ENCODE measurements around the gene TAS2R43.
"Not testable (repeated sequence)": the region's sequence is repeated elsewhere in the genome, so short reads cannot be mapped to it uniquely, and the experiment has no call there.

GRCh38 chr12:11049806-11050531 lies 42.1 kb downstream of the TAS2R43 start:
- TF ChIP-seq, protein P1, sequence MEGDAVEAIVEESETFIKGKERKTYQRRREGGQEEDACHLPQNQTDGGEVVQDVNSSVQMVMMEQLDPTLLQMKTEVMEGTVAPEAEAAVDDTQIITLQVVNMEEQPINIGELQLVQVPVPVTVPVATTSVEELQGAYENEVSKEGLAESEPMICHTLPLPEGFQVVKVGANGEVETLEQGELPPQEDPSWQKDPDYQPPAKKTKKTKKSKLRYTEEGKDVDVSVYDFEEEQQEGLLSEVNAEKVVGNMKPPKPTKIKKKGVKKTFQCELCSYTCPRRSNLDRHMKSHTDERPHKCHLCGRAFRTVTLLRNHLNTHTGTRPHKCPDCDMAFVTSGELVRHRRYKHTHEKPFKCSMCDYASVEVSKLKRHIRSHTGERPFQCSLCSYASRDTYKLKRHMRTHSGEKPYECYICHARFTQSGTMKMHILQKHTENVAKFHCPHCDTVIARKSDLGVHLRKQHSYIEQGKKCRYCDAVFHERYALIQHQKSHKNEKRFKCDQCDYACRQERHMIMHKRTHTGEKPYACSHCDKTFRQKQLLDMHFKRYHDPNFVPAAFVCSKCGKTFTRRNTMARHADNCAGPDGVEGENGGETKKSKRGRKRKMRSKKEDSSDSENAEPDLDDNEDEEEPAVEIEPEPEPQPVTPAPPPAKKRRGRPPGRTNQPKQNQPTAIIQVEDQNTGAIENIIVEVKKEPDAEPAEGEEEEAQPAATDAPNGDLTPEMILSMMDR (conservative IDR thresholded peaks at IDR 0.05), result not testable (repeated sequence)
- TF ChIP-seq EZH2 (IDR thresholded peaks at IDR 0.05; ENCODE audit: low read depth), result not testable (repeated sequence)
